ENCODE data around the gene PIP4K2A.

Gene PIP4K2A

GRCh38 chr10:22599048-22599561, 115.3 kb downstream of the PIP4K2A start:
- DNase-seq (ENCODE audit: low read depth in 2 of 2): no peak

- DNase-seq (ENCODE audit: low read depth in 2 of 2): no peak
Measured at GRCh38 chr10:22598478-22598877, 115.9 kb downstream of the PIP4K2A start.

- no peak for DNase-seq (ENCODE audit: low read depth in 2 of 2)
Measured at GRCh38 chr10:22597138-22597537, 117.2 kb downstream of the PIP4K2A start.

GRCh38 chr10:22593636-22594198, 120.7 kb downstream of the PIP4K2A start:
- DNase-seq (ENCODE audit: low read depth in 2 of 2): no peak

GRCh38 chr10:22593026-22593425, 121.4 kb downstream of the PIP4K2A start:
- DNase-seq (ENCODE audit: low read depth in 2 of 2): no peak

GRCh38 chr10:22589851-22590514, 124.4 kb downstream of the PIP4K2A start:
- DNase-seq (ENCODE audit: low read depth in 2 of 2): no peak

GRCh38 chr10:22588462-22588861, 125.9 kb downstream of the PIP4K2A start:
- no peak for DNase-seq (ENCODE audit: low read depth in 2 of 2)

GRCh38 chr10:22583683-22584082, 130.7 kb downstream of the PIP4K2A start:
- no peak for DNase-seq (ENCODE audit: low read depth in 2 of 2)

- DNase-seq (ENCODE audit: low read depth in 2 of 2): no peak
Measured at GRCh38 chr10:22581461-22581860, 132.9 kb downstream of the PIP4K2A start.

GRCh38 chr10:22580711-22581110, 133.7 kb downstream of the PIP4K2A start:
- DNase-seq (ENCODE audit: low read depth in 2 of 2): no peak

GRCh38 chr10:22579826-22580225, 134.6 kb downstream of the PIP4K2A start:
- no peak for DNase-seq (ENCODE audit: low read depth in 2 of 2)

- no peak for DNase-seq (ENCODE audit: low read depth in 2 of 2)
Measured at GRCh38 chr10:22573820-22574569, 140.4 kb downstream of the PIP4K2A start.

- DNase-seq (ENCODE audit: low read depth in 2 of 2): no peak
Measured at GRCh38 chr10:22570733-22571430, 143.5 kb downstream of the PIP4K2A start.

GRCh38 chr10:22570234-22570633, 144.1 kb downstream of the PIP4K2A start:
- DNase-seq (ENCODE audit: low read depth in 2 of 2): no peak

GRCh38 chr10:22568928-22569327, 145.4 kb downstream of the PIP4K2A start:
- no peak for DNase-seq (ENCODE audit: low read depth in 2 of 2)

- no peak for DNase-seq (ENCODE audit: low read depth in 2 of 2)
Measured at GRCh38 chr10:22564060-22564459, 150.3 kb downstream of the PIP4K2A start.

- no peak for DNase-seq (ENCODE audit: low read depth in 2 of 2)
Measured at GRCh38 chr10:22561909-22562308, 152.5 kb downstream of the PIP4K2A start.

- no peak for DNase-seq (ENCODE audit: low read depth in 2 of 2)
Measured at GRCh38 chr10:22560913-22561239, 153.5 kb downstream of the PIP4K2A start.

GRCh38 chr10:22560096-22560912, 154.1 kb downstream of the PIP4K2A start:
- no peak for DNase-seq (ENCODE audit: low read depth in 2 of 2)

- DNase-seq (ENCODE audit: low read depth in 2 of 2): no peak
Measured at GRCh38 chr10:22557321-22557720, 157.1 kb downstream of the PIP4K2A start.

- no peak for DNase-seq (ENCODE audit: low read depth in 2 of 2)
Measured at GRCh38 chr10:22556774-22557173, 157.6 kb downstream of the PIP4K2A start.
